Endodermal cell (in vitro differentiated cells): ENCODE measurements around the gene PCSK4. TPM values are rescaled to one million over a fixed set of nuclear protein-coding genes. Genes with fewer than 3 reads are reported as not detected.

Source experiments
- DNase-seq: peaks from one replicate; pipeline ENCODE4 v3.0.0-alpha.2; 2017
- H3K27ac ChIP-seq: 2 replicates; pipeline ENCODE4 v1.5.1; 2013; ENCODE audit warnings: mild to moderate bottlenecking, low read depth, low read length, moderate library complexity
- H3K27me3 ChIP-seq: 2 replicates; pipeline ENCODE4 v1.6.1; 2013; ENCODE audit warnings: mild to moderate bottlenecking, low read length, moderate library complexity; ENCODE audit not compliant: insufficient read depth, control insufficient read depth, poor library complexity, severe bottlenecking
- H3K36me3 ChIP-seq: 2 replicates; pipeline ENCODE4 v1.7.0; 2013; ENCODE audit warnings: mild to moderate bottlenecking, low read length, moderate library complexity; ENCODE audit not compliant: control insufficient read depth, insufficient read depth
- H3K4me1 ChIP-seq: one replicate; pipeline ENCODE4 v1.7.0; 2013; ENCODE audit warnings: low read length; ENCODE audit not compliant: control insufficient read depth, insufficient read depth
- H3K4me3 ChIP-seq: 2 replicates; pipeline ENCODE4 v1.5.1; 2013; ENCODE audit warnings: mild to moderate bottlenecking, low read length, moderate library complexity
- H3K9ac ChIP-seq: 2 replicates; pipeline ENCODE4 v1.6.1; 2013; ENCODE audit warnings: mild to moderate bottlenecking, low read length, moderate library complexity; ENCODE audit not compliant: poor library complexity, severe bottlenecking; ENCODE audit errors: extremely low read depth
- H3K9me3 ChIP-seq: 2 replicates; pipeline ENCODE4 v1.6.1; 2013; ENCODE audit warnings: mild to moderate bottlenecking, low read length, moderate library complexity; ENCODE audit not compliant: control insufficient read depth
- H3K27ac Mint-ChIP-seq: 2 replicates; pipeline ENCODE4 v1.8.0; 2020; ENCODE audit warnings: mixed read lengths
- H3K27me3 Mint-ChIP-seq: 2 replicates; pipeline ENCODE4 v1.8.0; 2021; ENCODE audit warnings: mild to moderate bottlenecking, mixed read lengths; ENCODE audit not compliant: insufficient read depth
- H3K36me3 Mint-ChIP-seq: 2 replicates; pipeline ENCODE4 v1.8.0; 2020; ENCODE audit warnings: low read depth, mixed read lengths
- H3K4me1 Mint-ChIP-seq: 2 replicates; pipeline ENCODE4 v1.8.0; 2020; ENCODE audit warnings: mixed read lengths
- H3K4me3 Mint-ChIP-seq: 2 replicates; pipeline ENCODE4 v1.8.0; 2020; ENCODE audit warnings: mild to moderate bottlenecking, moderate library complexity, mixed read lengths
- H3K9me3 Mint-ChIP-seq: 2 replicates; pipeline ENCODE4 v1.8.0; 2020; ENCODE audit warnings: mild to moderate bottlenecking, mixed read lengths
- CTCF ChIP-seq: fragments of 200-600 bp; sonication (generic); conservative IDR thresholded peaks from 2 replicates; pipeline ENCODE4 v1.5.0; 2021; ENCODE audit warnings: antibody characterized with exemption, mild to moderate bottlenecking
- WGBS, 2 experiments: methylation state at CpG; one replicate each; pipeline versions ENCODE4 v1.1.5 to v1.1.7; 2013; ENCODE audit warnings: missing lambda C conversion rate in 2 of 2, mixed read lengths in 1 of 2; ENCODE audit not compliant: insufficient coverage in 1 of 2, insufficient read length in 1 of 2; 5-methylcytosine and 5-hydroxymethylcytosine counted together
- total RNA-seq, 2 donors: library from RNA; stranded (reverse); fragmentation: NEBNext Ultra II Directional in 1 of 2; extraction: Animal tissue kit (Norgen Biotek cat#: 25700) in 1 of 2; gene quantifications; 2 replicates in 1 of 2; 3 replicates in 1 of 2; pipeline ENCODE4 v1.2.1, GENCODE V29; 2021

Gene PCSK4
- total RNA-seq, 2 donors from 2014 or later, result 25.2 to 31.6 TPM

DNA sequence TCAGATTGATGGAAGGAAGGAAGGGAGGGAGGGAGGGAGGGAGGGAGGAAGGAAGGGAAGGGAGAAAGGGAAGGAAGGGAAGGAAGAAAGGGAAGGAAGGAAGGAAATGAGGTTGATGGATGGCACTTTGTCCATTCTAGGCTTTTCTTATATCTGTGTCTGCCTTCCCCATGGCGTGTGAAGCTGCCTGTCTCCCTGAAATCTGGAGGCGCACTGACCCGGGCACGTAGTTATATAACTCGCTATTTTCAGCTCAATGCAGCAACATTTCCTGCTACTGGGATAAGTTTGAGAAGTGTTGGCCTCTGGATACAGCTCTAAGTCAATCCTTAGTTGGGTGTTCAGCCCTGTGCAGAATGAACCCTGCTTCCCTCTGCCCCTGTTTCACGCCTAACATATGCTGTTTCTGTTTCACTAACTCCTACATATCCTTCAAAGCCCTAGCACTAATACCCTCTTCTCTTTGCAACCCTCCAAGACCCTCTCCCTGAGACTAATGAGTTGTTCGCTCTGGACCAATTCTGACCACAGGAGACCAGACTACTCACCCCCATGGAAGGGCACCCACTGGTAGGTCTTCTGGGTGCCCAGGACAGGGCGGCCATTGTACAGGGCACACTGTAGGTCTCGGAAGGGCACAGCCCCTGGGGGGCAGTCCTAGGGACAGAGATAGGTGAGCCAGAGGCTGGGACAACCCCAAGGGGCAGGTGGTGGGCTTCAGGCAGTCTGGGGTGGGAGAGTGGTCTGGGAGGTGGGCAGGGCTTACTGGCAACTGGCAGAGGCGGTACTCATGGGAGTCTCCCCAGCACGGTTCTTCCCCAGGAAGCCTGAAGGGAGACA lies 19.7 kb upstream of the PCSK4 start:
- no peaks in the 10 kb centered on the region for H3K36me3 ChIP-seq
- H3K36me3 Mint-ChIP-seq, result peaks cover 5% of the 10 kb centered on the region
- H3K27ac ChIP-seq, result no peak overlapping the region
- H3K4me1 ChIP-seq, result peaks cover 7% of the 10 kb centered on the region
- peak overlapping the region; percentile 16 for H3K4me3 Mint-ChIP-seq
- H3K27me3 Mint-ChIP-seq, result peaks cover 55% of the 10 kb centered on the region
- no peak overlapping the region for H3K4me3 ChIP-seq
- H3K27me3 ChIP-seq, result peaks cover 38% of the 10 kb centered on the region
- no peak overlapping the region for H3K27ac Mint-ChIP-seq
- H3K9me3 ChIP-seq, result no peaks in the 10 kb centered on the region
- DNase-seq, result no peak
- no peak overlapping the region for H3K9ac ChIP-seq
- H3K9me3 Mint-ChIP-seq, result peaks cover 5% of the 10 kb centered on the region
- H3K4me1 Mint-ChIP-seq, result peaks cover 3% of the 10 kb centered on the region
- WGBS, 2 experiments, result 81 to 83% methylated on average over 7 to 11 of the region's 11 CpGs
- no peak for TF ChIP-seq CTCF

DNA sequence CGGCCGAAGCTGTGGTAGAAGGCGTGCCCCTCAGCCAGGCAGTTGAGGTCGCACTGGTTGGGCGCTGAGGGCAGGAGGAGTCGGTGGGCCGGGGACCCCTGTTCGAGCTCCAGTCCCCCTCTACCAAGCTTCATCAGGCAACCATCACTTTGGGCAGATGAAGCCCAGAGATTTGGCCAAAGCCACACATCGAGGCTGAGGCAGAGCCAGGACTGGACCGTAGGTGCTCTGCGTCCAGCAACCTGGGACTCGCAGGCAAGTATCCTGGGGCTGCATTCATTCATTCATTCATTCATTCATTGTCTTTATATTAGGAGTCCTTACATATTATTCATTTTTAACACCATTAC lies 18.3 kb upstream of the PCSK4 start:
- Mint-ChIP-seq H3K27me3 (peaks cover 59% of the 10 kb centered on the region), H3K4me1 (peaks cover 3% of the 10 kb centered on the region), H3K27ac (no peak overlapping the region), H3K4me3 (peak overlapping the region; percentile 75), H3K9me3 (peaks cover 5% of the 10 kb centered on the region), H3K36me3 (peaks cover 5% of the 10 kb centered on the region)
- Histone ChIP-seq H3K27me3 (peaks cover 34% of the 10 kb centered on the region), H3K4me3 (peak overlapping the region; percentile 72), H3K4me1 (peaks cover 7% of the 10 kb centered on the region), H3K9ac (no peak overlapping the region), H3K36me3 (no peaks in the 10 kb centered on the region), H3K9me3 (no peaks in the 10 kb centered on the region), H3K27ac (no peak overlapping the region)
- no peak for DNase-seq
- TF ChIP-seq CTCF, result no peak
- WGBS, 2 experiments, result 34 to 48% methylated on average over 9 to 12 of the region's 12 CpGs

- no peaks in the 10 kb centered on the region for H3K9me3 ChIP-seq
- H3K4me1 Mint-ChIP-seq, result peaks cover 3% of the 10 kb centered on the region
- WGBS, 2 experiments, result 1 to 2% methylated on average over 24 to 44 of the region's 46 CpGs
- TF ChIP-seq CTCF, result no peak
- H3K27ac Mint-ChIP-seq, result peak overlapping the region; percentile 98
- H3K36me3 ChIP-seq, result no peaks in the 10 kb centered on the region
- peaks cover 34% of the 10 kb centered on the region for H3K27me3 ChIP-seq
- peaks cover 5% of the 10 kb centered on the region for H3K9me3 Mint-ChIP-seq
- H3K4me3 Mint-ChIP-seq, result peak overlapping the region; percentile 75
- peaks cover 7% of the 10 kb centered on the region for H3K4me1 ChIP-seq
- H3K27ac ChIP-seq, result peak overlapping the region; percentile 68
- peak overlapping the region; percentile 83 for H3K4me3 ChIP-seq
- peaks cover 5% of the 10 kb centered on the region for H3K36me3 Mint-ChIP-seq
- H3K9ac ChIP-seq, result no peak overlapping the region
- peak; percentile 99 for DNase-seq
- peaks cover 63% of the 10 kb centered on the region for H3K27me3 Mint-ChIP-seq
Observed at GRCh38 chr19:1507763-1508506, 17.8 kb upstream of the PCSK4 start.
